Measurements from ENCODE around the gene TEAD1. TPM values are rescaled to one million over a fixed set of nuclear protein-coding genes. Genes with fewer than 3 reads are reported as not detected.
A peak's percentile ranks its signal among the peaks of the same experiment; 100 is the strongest.

TEAD1 gene
- total RNA-seq, 2 experiments from 2014 or later, result 0.11 TPM; not detected in 1

GRCh38 chr11:12693479-12694182 is 19.4 kb downstream of the TEAD1 start:
- H3K36me3 ChIP-seq (ENCODE audit: insufficient read depth, low read length), result no peaks in the 10 kb centered on the region
- no peak overlapping the region for H3K4me3 ChIP-seq (ENCODE audit: low read length)
- TF ChIP-seq, protein P1, sequence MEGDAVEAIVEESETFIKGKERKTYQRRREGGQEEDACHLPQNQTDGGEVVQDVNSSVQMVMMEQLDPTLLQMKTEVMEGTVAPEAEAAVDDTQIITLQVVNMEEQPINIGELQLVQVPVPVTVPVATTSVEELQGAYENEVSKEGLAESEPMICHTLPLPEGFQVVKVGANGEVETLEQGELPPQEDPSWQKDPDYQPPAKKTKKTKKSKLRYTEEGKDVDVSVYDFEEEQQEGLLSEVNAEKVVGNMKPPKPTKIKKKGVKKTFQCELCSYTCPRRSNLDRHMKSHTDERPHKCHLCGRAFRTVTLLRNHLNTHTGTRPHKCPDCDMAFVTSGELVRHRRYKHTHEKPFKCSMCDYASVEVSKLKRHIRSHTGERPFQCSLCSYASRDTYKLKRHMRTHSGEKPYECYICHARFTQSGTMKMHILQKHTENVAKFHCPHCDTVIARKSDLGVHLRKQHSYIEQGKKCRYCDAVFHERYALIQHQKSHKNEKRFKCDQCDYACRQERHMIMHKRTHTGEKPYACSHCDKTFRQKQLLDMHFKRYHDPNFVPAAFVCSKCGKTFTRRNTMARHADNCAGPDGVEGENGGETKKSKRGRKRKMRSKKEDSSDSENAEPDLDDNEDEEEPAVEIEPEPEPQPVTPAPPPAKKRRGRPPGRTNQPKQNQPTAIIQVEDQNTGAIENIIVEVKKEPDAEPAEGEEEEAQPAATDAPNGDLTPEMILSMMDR (IDR thresholded peaks at IDR 0.05), result no peak
- peaks cover 91% of the 10 kb centered on the region for H3K27me3 Mint-ChIP-seq
- H3K4me1 ChIP-seq (ENCODE audit: insufficient read depth, low read length), result peaks cover 3% of the 10 kb centered on the region
- DNase-seq, result peak in 1 of 14 experiments; percentile 12
- peaks cover 40 to 77% of the 10 kb centered on the region in 2 experiments for H3K27me3 ChIP-seq (ENCODE audit: control insufficient read depth in 1 of 2, insufficient read depth in 2 of 2, low read length in 2 of 2)
- CTCF ChIA-PET, result no interaction called here
- no peaks in the 10 kb centered on the region for H3K9me3 ChIP-seq (ENCODE audit: control insufficient read depth in 1 of 2, insufficient read depth in 1 of 2, low read length in 2 of 2)
- ATAC-seq (ENCODE audit: poor library complexity), result no peak
- H3K36me3 Mint-ChIP-seq (ENCODE audit: low read depth), result no peaks in the 10 kb centered on the region
- no peak overlapping the region for H3K27ac ChIP-seq (ENCODE audit: low read depth in 1 of 2, low read length in 2 of 2)
- POLR2A ChIA-PET, result interaction anchor here (0.5 kb wide), 1 partner anchor 16 kb away, joined by 3 read pairs; no protein-coding TSS in a partner anchor
- no peak overlapping the region for H3K27ac Mint-ChIP-seq
- no peaks in the 10 kb centered on the region for H3K9me3 Mint-ChIP-seq
- intact Hi-C loops (cut with DNase I, micrococcal nuclease), result no loop called here
- H3K4me3 Mint-ChIP-seq, result no peak overlapping the region
- peaks cover 14% of the 10 kb centered on the region for H3K4me1 Mint-ChIP-seq (ENCODE audit: low read depth)

GRCh38 chr11:12694183-12694531 is 19.9 kb downstream of the TEAD1 start:
- H3K9me3 Mint-ChIP-seq, result no peaks in the 10 kb centered on the region
- DNase-seq (no peak), ATAC-seq (ENCODE audit: poor library complexity) (no peak)
- no peak overlapping the region for H3K27ac ChIP-seq (ENCODE audit: low read depth in 1 of 2, low read length in 2 of 2)
- no peaks in the 10 kb centered on the region for H3K36me3 ChIP-seq (ENCODE audit: insufficient read depth, low read length)
- no peaks in the 10 kb centered on the region for H3K9me3 ChIP-seq (ENCODE audit: control insufficient read depth in 1 of 2, insufficient read depth in 1 of 2, low read length in 2 of 2)
- H3K27me3 Mint-ChIP-seq, result peaks cover 91% of the 10 kb centered on the region
- H3K27me3 ChIP-seq (ENCODE audit: control insufficient read depth in 1 of 2, insufficient read depth in 2 of 2, low read length in 2 of 2), result peaks cover 38 to 76% of the 10 kb centered on the region in 2 experiments
- CTCF ChIA-PET, result no interaction called here
- H3K27ac Mint-ChIP-seq, result no peak overlapping the region
- POLR2A ChIA-PET, result interaction anchor here (0.5 kb wide), 1 partner anchor 15 kb away, joined by 3 read pairs; no protein-coding TSS in a partner anchor
- H3K4me1 ChIP-seq (ENCODE audit: insufficient read depth, low read length), result peaks cover 3% of the 10 kb centered on the region
- no peaks in the 10 kb centered on the region for H3K36me3 Mint-ChIP-seq (ENCODE audit: low read depth)
- intact Hi-C loops (cut with DNase I, micrococcal nuclease), result no loop called here
- TF ChIP-seq, protein P1 (IDR thresholded peaks at IDR 0.05), result no peak
- H3K4me1 Mint-ChIP-seq (ENCODE audit: low read depth), result peaks cover 14% of the 10 kb centered on the region
- H3K4me3 Mint-ChIP-seq, result no peak overlapping the region
- H3K4me3 ChIP-seq (ENCODE audit: low read length), result no peak overlapping the region

GRCh38 chr11:12695221-12695794 is 21.1 kb downstream of the TEAD1 start:
- ATAC-seq (ENCODE audit: poor library complexity), result no peak
- Mint-ChIP-seq H3K4me3 (no peak overlapping the region), H3K36me3 (ENCODE audit: low read depth) (no peaks in the 10 kb centered on the region), H3K9me3 (no peaks in the 10 kb centered on the region), H3K27ac (no peak overlapping the region), H3K4me1 (ENCODE audit: low read depth) (peaks cover 14% of the 10 kb centered on the region), H3K27me3 (peaks cover 94% of the 10 kb centered on the region)
- Histone ChIP-seq H3K27ac (ENCODE audit: low read depth in 1 of 2, low read length in 2 of 2) (no peak overlapping the region), H3K4me3 (ENCODE audit: low read length) (no peak overlapping the region), H3K36me3 (ENCODE audit: insufficient read depth, low read length) (no peaks in the 10 kb centered on the region), H3K9me3 (ENCODE audit: control insufficient read depth in 1 of 2, insufficient read depth in 1 of 2, low read length in 2 of 2) (no peaks in the 10 kb centered on the region), H3K27me3 (ENCODE audit: control insufficient read depth in 1 of 2, insufficient read depth in 2 of 2, low read length in 2 of 2) (peaks cover 42 to 77% of the 10 kb centered on the region in 2 experiments), H3K4me1 (ENCODE audit: insufficient read depth, low read length) (peaks cover 3% of the 10 kb centered on the region)
- CTCF ChIA-PET, result no interaction called here
- TF ChIP-seq, protein P1 (IDR thresholded peaks at IDR 0.05), result no peak
- intact Hi-C loops (cut with DNase I, micrococcal nuclease), result no loop called here
- POLR2A ChIA-PET, result no interaction called here
- DNase-seq, result no peak
